OCI-LY3 (cell line): ENCODE results near the gene SMAP2.

ENCODE experiments used
- EZH2phosphoT487 ChIP-seq: fragments of 200-600 bp; shearing (Covaris generic); IDR thresholded peaks from 2 replicates; pipeline ENCODE4 v1.6.1; 2018; ENCODE audit warnings: antibody characterized with exemption, mixed run types, low read depth
- TF ChIP-seq, protein P1 (sequence below): fragments of 200-600, 300-600 bp; sonication (generic); IDR thresholded peaks from 2 replicates; pipeline ENCODE4 v1.5.1; 2014; ENCODE audit warnings: antibody characterized with exemption, low read length, low read depth

DNA sequence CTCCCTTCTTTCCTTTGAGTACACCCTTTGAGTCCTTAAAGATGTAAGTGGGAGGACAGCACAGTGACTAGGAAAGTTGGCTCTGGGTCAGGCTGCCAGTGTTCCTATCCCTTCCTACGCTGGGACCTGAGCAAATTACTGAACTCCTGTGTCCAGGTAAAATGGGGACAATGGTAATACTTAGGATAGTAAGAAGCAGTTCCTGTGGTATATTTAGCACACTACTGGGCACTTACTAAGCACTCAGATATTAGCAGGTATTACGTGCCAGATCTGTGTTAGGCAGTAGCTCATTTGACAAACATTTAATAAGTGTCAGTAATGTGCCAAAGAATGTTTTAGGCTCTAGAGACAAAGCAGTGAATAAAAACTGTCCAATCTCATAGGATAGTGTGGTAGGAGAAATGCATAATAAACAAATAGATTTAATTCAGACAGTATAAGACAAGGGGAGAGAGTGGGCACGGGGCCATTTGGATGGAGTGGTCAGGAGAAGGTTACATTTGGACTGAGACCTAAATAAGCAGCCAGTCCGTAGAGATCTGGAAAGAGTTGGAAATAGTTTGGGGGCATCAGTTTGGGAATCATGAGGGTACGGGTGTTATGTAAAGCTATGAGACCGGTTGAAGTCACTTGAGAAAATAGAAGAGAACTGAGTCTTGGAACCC lies 50.6 kb downstream of the SMAP2 start:
- TF ChIP-seq, protein P1, sequence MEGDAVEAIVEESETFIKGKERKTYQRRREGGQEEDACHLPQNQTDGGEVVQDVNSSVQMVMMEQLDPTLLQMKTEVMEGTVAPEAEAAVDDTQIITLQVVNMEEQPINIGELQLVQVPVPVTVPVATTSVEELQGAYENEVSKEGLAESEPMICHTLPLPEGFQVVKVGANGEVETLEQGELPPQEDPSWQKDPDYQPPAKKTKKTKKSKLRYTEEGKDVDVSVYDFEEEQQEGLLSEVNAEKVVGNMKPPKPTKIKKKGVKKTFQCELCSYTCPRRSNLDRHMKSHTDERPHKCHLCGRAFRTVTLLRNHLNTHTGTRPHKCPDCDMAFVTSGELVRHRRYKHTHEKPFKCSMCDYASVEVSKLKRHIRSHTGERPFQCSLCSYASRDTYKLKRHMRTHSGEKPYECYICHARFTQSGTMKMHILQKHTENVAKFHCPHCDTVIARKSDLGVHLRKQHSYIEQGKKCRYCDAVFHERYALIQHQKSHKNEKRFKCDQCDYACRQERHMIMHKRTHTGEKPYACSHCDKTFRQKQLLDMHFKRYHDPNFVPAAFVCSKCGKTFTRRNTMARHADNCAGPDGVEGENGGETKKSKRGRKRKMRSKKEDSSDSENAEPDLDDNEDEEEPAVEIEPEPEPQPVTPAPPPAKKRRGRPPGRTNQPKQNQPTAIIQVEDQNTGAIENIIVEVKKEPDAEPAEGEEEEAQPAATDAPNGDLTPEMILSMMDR = no peak
- no peak for TF ChIP-seq EZH2phosphoT487
